Colonic mucosa (tissue), 4 donors: ENCODE measurements around the gene ESR2. TPM values are rescaled to one million over a fixed set of nuclear protein-coding genes. Genes with fewer than 3 reads are reported as not detected.

Source experiments
- DNase-seq: peaks from one replicate; pipeline ENCODE4 v3.0.0-alpha.2; 2020
- H3K27ac ChIP-seq: fragments of 200-600 bp; one replicate; pipeline ENCODE4 v1.8.0; 2021
- H3K27me3 ChIP-seq: fragments of 200-600 bp; one replicate; pipeline ENCODE4 v1.8.0; 2021
- H3K36me3 ChIP-seq: fragments of 200-600 bp; one replicate; pipeline ENCODE4 v1.8.0; 2021
- H3K4me1 ChIP-seq: fragments of 200-600 bp; one replicate; pipeline ENCODE4 v1.8.0; 2021; ENCODE audit warnings: mild to moderate bottlenecking
- H3K4me3 ChIP-seq: fragments of 200-600 bp; one replicate; pipeline ENCODE4 v1.8.0; 2021
- H3K9ac ChIP-seq, 2 donors: one replicate each; pipeline ENCODE4 v1.7.0; 2013; ENCODE audit warnings: control low read depth in 2 of 2, low read depth in 2 of 2, low read length in 2 of 2
- H3K9me3 ChIP-seq: fragments of 200-600 bp; one replicate; pipeline ENCODE4 v1.8.0; 2021
- intact Hi-C: fragments of 100-400 bp; cut with DNase I; formaldehyde crosslinking; loops from one replicate; pipeline ENCODE4 v1.14.1; 2022
- total RNA-seq, 2 donors: library from RNA; stranded (reverse); fragmentation: NEBNext Ultra II Directional in 1 of 2; extraction: Animal tissue kit (Norgen Biotek cat#: 25700) in 1 of 2; gene quantifications; one replicate each; pipeline ENCODE4 v1.2.1, GENCODE V29; 2021
- TF ChIP-seq, protein P1 (sequence below): fragments of 200-600 bp; IDR thresholded peaks from one replicate; pipeline ENCODE4 v1.8.0; 2022; ENCODE audit warnings: antibody characterized with exemption, mild to moderate bottlenecking
- donor health status: healthy.
- donor health status: DM: no; HTN: no; CAD: no.
- donor health status: DM: no; HTN: no; CAD: no.

ESR2 gene
- total RNA-seq, 2 donors from 2014 or later: 0.42 to 0.85 TPM

DNA sequence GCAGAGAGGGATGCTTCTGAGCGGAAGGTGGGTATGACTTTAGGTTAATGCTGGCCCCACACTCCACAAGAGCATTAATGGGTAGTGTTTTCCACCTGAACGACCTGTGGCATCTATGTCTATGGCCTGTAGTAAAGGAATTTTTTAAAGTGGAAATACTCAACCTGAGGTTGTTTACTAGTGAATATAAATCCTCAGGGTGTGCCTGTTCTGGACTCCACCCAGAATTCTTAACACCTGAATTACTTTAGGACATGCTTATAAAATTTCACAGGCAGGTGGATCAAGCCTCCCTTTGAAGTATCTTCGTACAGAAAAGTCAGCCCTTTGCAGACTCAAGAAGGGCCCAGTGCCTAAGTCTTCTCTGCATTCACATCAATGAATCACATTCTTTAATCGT lies 196.1 kb downstream of the ESR2 start:
- intact Hi-C loops: no loop called here
- H3K36me3 ChIP-seq: no peaks in the 10 kb centered on the region
- peak; percentile 60 for DNase-seq
- peak overlapping the region in 1 of 2 donors; percentile 77 for H3K9ac ChIP-seq
- H3K27me3 ChIP-seq: no peaks in the 10 kb centered on the region
- no peaks in the 10 kb centered on the region for H3K9me3 ChIP-seq
- TF ChIP-seq, protein P1, sequence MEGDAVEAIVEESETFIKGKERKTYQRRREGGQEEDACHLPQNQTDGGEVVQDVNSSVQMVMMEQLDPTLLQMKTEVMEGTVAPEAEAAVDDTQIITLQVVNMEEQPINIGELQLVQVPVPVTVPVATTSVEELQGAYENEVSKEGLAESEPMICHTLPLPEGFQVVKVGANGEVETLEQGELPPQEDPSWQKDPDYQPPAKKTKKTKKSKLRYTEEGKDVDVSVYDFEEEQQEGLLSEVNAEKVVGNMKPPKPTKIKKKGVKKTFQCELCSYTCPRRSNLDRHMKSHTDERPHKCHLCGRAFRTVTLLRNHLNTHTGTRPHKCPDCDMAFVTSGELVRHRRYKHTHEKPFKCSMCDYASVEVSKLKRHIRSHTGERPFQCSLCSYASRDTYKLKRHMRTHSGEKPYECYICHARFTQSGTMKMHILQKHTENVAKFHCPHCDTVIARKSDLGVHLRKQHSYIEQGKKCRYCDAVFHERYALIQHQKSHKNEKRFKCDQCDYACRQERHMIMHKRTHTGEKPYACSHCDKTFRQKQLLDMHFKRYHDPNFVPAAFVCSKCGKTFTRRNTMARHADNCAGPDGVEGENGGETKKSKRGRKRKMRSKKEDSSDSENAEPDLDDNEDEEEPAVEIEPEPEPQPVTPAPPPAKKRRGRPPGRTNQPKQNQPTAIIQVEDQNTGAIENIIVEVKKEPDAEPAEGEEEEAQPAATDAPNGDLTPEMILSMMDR: no peak
- H3K27ac ChIP-seq: peak overlapping the region; percentile 77
- peak overlapping the region; percentile 12 for H3K4me3 ChIP-seq
- H3K4me1 ChIP-seq: peaks cover 8% of the 10 kb centered on the region

DNA sequence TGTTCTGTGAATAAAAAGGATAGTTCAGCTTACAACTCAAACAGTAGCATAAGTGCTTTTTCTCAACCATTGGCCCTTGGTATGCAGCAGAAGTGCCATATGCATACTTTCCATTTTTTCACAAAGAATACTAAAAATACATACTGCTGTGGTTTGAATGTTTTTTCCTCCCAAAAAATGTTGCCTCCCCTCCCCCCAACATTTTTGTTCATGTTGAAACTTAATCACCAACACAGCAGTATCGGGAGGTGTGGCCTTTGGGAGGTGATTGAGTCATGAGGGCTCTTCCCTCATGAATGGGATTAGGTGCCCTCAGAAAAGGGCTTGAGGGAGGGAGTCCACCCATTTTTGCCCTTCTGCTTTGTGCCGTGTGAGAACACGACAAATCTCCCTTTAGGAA lies 198.6 kb downstream of the ESR2 start:
- Histone ChIP-seq H3K4me1 (peaks cover 8% of the 10 kb centered on the region), H3K27ac (no peak overlapping the region), H3K36me3 (no peaks in the 10 kb centered on the region), H3K9me3 (no peaks in the 10 kb centered on the region), H3K4me3 (no peak overlapping the region), H3K9ac (no peak overlapping the region), H3K27me3 (no peaks in the 10 kb centered on the region)
- intact Hi-C loops: no loop called here
- DNase-seq: no peak
- TF ChIP-seq, protein P1: no peak

DNA sequence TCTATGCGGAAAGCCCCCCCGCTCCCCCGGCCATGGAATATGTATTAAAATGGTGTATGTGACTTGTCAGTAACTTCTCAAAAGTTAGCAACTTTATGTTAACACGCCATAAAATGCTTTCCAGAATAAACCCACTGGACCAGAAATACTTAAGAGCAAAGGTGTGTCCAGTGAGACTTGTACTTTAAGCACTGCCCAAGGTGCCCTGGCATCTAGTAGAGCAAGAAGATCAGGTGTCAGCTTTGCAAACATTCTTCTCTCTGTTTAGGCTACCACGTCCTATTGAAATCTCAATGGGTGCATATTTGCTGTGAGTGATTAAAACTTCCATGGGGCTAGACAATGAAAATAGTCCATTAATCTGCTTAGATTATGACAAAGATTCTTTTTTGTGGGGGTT lies 201.2 kb downstream of the ESR2 start:
- no peaks in the 10 kb centered on the region for H3K36me3 ChIP-seq
- H3K4me1 ChIP-seq: peaks cover 8% of the 10 kb centered on the region
- peak overlapping the region in 1 of 2 donors; percentile 7 for H3K9ac ChIP-seq
- TF ChIP-seq, protein P1: no peak
- intact Hi-C loops: no loop called here
- peak overlapping the region; percentile 56 for H3K27ac ChIP-seq
- peak; percentile 44 for DNase-seq
- no peaks in the 10 kb centered on the region for H3K27me3 ChIP-seq
- no peaks in the 10 kb centered on the region for H3K9me3 ChIP-seq
- H3K4me3 ChIP-seq: no peak overlapping the region

DNA sequence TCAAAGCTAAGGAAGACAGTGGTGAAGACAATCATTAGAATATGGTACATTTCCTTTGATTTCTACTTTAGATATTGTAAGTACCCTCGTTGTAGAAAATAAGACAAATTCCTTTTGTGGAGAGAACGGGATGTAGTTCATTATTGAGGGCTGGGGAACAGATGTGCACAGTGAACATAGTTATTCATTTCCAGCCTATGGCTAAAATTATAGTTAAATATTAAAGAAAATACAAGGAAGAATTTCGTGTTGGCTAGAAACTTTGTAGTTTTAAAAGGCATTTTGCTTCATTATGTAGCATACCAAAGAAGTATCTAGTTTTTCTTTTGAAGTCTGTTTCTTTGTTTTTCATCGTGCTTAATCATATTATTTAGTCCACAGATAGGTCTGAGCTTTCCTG lies 201.8 kb downstream of the ESR2 start:
- TF ChIP-seq, protein P1: no peak
- no peak for DNase-seq
- H3K27me3 ChIP-seq: no peaks in the 10 kb centered on the region
- H3K27ac ChIP-seq: peak overlapping the region; percentile 56
- H3K4me3 ChIP-seq: no peak overlapping the region
- H3K9me3 ChIP-seq: no peaks in the 10 kb centered on the region
- intact Hi-C loops: no loop called here
- H3K9ac ChIP-seq: peak overlapping the region in 1 of 2 donors; percentile 7
- no peaks in the 10 kb centered on the region for H3K36me3 ChIP-seq
- H3K4me1 ChIP-seq: peaks cover 2% of the 10 kb centered on the region

DNA sequence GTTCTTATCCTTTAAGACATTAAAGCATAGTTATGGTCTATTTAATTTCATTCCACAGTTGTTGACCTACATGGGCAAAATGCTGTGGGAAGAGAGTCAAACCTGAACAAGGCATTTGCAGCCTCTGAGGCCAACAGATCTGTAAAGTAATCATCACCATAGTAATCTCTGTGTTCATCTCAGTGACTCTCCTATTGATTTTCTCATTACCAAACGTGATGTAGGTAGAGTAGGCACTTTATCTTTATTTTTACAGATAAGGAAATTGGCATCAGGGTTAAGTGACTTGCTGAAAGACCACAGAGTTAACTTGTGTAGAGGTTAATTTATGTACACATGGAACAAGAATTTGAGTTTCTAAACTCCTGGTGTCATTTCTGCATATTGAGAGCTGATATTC lies 203.0 kb downstream of the ESR2 start:
- DNase-seq: no peak
- Histone ChIP-seq H3K9me3 (no peaks in the 10 kb centered on the region), H3K9ac (no peak overlapping the region), H3K4me1 (no peaks in the 10 kb centered on the region), H3K27ac (peak overlapping the region; percentile 9), H3K27me3 (no peaks in the 10 kb centered on the region), H3K36me3 (no peaks in the 10 kb centered on the region), H3K4me3 (no peak overlapping the region)
- intact Hi-C loops: no loop called here
- TF ChIP-seq, protein P1: no peak
